GM19238 (cell line): ENCODE results near the gene MX1.

Experiments
- DNase-seq: peaks from one replicate; pipeline ENCODE4 v3.0.0; 2011; ENCODE audit warnings: low spot score; ENCODE audit not compliant: insufficient read length

MX1 gene

GRCh38 chr21:41489329-41489728 is 63.3 kb downstream of the MX1 start:
- DNase-seq, result no peak

GRCh38 chr21:41490330-41490729 is 64.3 kb downstream of the MX1 start:
- no peak for DNase-seq

GRCh38 chr21:41491412-41491811 is 65.4 kb downstream of the MX1 start:
- no peak for DNase-seq

GRCh38 chr21:41494242-41494641 is 68.2 kb downstream of the MX1 start:
- no peak for DNase-seq

DNA sequence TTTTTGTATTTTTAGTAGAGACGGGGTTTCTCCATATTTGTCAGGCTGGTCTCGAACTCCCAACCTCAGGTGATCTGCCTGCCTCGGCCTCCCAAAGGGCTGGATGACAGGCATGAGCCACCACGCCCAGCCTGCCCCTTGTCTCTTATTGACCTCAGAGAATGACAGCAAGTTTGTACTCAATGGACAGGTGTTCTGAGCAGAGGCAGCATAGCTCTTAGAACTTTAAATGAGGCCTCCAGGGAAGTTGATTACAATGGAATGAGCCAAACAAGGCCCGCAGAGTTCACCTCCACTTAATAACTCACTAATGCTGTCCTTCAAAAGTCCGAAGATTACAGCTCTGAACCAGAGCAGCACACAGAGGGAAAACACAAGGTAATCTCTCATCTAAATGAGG is 71.0 kb downstream of the MX1 start:
- no peak for DNase-seq

- no peak for DNase-seq
These were observed 71.7 kb downstream of the MX1 start for GRCh38 chr21:41497788-41498187.

- DNase-seq, result no peak
These were observed 73.9 kb downstream of the MX1 start for GRCh38 chr21:41499920-41500319.

DNA sequence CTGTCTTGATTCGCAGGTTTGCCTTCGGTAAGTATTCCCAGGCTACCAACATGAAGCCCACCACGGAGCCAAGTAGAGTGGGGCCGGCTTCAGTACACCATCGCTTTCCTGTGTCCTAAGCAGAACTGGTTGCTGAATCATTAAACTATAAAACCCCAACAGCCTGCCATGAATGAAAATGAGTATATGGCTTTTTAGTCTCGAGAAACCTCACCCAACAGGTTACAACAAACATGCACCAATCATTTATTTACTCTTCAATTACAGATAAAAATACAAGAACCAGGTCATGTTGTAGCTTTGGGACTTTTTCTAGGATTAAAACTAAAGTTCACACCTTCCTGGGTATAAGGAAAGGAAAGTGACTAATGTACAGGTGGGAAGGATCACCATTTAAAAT is 74.3 kb downstream of the MX1 start:
- no peak for DNase-seq

GRCh38 chr21:41500931-41501381 is 74.9 kb downstream of the MX1 start:
- no peak for DNase-seq

GRCh38 chr21:41501919-41502318 is 75.9 kb downstream of the MX1 start:
- DNase-seq, result no peak

- no peak for DNase-seq
These were observed 77.3 kb downstream of the MX1 start for GRCh38 chr21:41503331-41503730.

DNA sequence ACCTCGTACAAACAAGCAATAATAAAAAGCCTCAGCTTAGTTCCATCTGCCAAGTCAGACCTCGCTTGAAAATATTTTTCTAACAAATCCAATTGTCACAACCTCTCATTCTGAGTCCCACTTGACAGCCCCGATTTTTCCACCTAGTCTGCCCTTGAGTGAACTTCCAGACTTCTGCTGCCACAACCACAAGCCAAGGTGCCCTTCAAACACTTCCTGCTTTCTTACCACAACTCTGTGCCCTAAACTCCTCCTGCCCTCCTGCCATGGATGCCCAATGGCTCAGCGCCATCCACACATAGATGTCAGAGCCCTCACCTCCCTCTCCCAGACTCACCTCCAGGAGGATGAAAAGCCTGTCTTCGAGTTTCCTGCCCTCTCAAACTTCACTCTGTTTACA is 78.0 kb downstream of the MX1 start:
- DNase-seq, result no peak

- no peak for DNase-seq
These were observed 80.1 kb downstream of the MX1 start for GRCh38 chr21:41506005-41506594.

DNA sequence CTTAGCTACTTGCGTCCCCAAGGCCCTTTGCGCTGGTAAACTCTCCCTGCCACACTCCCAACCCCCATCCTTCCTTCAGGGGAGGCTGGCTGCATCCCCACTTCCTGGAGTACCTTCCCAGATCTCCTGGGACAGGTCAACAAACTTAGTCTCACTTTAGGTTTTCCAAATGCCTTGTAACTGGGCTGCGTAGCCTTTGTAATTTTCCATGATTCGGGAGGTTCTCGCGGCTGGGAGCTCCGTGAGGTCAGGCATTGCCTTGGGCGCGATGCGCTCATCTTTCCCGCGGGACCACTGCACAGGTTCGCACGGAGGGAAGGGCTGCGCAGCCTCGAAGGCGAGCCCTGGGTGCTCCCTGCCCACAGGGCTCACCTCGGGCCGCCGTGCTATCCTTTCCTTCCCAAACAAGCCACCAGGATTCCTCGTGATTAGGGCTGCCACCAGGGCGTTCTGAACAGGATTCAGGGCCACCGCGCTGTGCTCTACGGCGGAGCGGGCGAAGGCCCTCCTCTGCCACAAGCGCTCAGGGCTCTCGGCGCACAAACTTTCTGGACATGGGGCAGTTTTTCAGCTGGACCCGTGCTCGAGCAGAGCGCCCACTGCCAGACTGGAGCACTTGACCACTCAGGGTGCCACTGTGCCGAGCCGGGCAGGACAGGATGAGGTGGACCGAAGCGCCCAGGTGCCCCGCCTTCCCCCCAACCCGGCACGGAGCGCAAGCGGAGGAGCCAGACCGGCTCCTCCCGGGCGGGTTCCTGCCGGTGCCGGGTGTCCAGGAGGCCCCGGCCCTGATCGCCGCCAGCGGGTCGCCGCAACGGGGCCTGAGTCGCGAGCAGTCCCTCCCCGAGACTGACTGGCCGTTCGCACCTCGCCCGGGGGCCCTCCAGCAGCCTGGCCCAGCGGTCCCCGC is 80.8 kb downstream of the MX1 start:
- DNase-seq, result no peak

DNA sequence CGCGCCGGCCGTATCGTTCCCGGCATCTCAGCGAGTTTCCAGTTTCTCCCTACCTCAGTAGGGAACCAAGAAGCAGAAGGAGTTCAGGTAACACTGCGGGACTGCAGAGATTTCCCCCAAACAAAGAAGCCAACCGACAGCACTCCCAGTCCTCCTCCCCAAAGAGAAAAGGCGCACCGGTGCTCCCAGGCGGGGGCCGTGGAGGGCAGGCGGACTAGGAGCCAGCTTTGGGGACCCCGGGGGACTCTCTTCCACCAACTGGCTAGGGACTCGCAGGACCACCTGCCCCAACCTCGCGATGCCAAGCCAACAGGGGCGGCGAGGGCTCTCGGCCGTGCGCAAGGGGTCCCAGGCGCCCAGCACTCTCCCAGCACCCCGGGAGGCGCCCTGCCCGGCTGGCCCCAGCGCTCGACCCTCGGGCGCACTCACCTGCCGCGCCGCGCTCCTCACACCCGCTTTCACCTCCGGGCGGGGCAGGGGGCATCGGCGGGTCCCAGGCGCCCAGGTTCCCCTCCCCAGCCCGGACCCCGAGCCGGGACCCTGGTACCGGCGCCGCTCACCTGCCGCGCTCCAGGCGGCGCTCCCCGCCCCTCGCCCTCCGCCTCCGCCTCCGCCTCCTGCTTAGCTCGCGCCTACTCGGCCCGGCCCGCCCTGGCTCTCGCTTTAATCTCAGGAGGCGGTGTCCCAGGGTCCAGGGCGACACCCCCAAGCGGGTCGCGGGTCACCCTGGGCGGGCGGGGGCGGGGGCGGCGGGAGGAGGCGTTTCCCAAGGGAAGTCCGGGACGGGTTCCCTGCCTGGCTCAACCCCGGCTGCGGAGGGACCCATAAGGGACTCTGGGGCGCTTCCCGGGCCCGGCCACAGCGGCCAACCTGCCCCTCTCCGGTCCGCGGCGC is 81.7 kb downstream of the MX1 start, which contains the start of gene TMPRSS2:
Gene TMPRSS2, minus strand, starts transcription at position 638 of the 894 bp plus-strand sequence. CDS start 10,025 bp downstream, outside the sequence.
- DNase-seq, result no peak

- DNase-seq, result no peak
These were observed 82.5 kb downstream of the MX1 start for GRCh38 chr21:41508415-41509144.
